Measurements from ENCODE around the gene WDR90.
A peak's percentile ranks its signal among the peaks of the same experiment; 100 is the strongest.

Gene WDR90

DNA sequence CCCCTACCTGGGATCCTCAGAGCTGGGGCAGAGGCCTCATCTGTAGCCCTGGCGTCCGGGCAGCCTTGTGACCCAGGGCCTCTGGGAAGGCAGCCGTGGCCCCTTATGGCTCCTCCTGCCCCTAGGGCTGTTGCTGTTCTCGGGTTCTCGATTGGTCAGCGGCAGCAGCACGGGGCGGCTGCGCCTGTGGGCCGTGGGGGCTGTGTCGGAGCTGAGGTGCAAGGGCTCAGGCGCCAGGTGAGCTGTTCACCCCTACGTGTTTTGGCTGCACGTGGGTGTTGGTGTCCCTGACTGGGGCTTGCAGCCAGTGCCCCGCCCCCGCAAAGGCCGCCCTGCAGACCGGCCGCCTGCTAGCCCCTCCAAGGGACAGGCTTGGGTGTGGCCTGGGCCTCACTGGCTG, 12.9 kb downstream of the WDR90 start:
- no peak overlapping the region for H3K4me3 ChIP-seq (replicated peaks; ENCODE audit: low read depth, low read length)
- no peak for DNase-seq (ENCODE audit: extremely low read depth, low read depth)
- no peak for TF ChIP-seq CTCF (IDR thresholded peaks at IDR 0.05; ENCODE audit: low read depth, low read length, missing control alignments)

- no peak overlapping the region for H3K4me3 ChIP-seq (replicated peaks; ENCODE audit: low read depth, low read length)
- no peak for TF ChIP-seq CTCF (IDR thresholded peaks at IDR 0.05; ENCODE audit: low read depth, low read length, missing control alignments)
- no peak for DNase-seq (ENCODE audit: extremely low read depth, low read depth)
Observed at GRCh38 chr16:662597-662996, 13.4 kb downstream of the WDR90 start.

DNA sequence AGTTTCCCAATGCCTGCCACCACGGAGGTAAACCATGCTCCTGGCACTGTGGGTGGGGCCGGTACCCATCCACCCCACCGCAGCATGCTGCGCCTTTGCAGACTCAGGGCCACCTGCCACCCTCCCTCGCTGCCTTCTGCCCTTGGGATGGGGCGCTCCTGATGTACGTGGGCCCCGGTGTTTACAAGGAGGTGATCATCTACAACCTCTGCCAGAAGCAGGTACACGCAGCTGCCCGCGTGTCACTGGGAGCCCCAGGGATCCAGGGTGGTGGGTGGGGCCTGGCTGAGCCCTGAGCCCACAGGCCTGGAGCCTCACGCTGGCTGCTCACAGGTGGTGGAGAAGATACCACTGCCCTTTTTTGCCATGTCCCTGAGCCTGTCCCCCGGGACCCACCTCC, 17.4 kb downstream of the WDR90 start:
- no peak overlapping the region for H3K4me3 ChIP-seq (replicated peaks; ENCODE audit: low read depth, low read length)
- DNase-seq (ENCODE audit: extremely low read depth, low read depth), result no peak
- no peak for TF ChIP-seq CTCF (IDR thresholded peaks at IDR 0.05; ENCODE audit: low read depth, low read length, missing control alignments)

DNA sequence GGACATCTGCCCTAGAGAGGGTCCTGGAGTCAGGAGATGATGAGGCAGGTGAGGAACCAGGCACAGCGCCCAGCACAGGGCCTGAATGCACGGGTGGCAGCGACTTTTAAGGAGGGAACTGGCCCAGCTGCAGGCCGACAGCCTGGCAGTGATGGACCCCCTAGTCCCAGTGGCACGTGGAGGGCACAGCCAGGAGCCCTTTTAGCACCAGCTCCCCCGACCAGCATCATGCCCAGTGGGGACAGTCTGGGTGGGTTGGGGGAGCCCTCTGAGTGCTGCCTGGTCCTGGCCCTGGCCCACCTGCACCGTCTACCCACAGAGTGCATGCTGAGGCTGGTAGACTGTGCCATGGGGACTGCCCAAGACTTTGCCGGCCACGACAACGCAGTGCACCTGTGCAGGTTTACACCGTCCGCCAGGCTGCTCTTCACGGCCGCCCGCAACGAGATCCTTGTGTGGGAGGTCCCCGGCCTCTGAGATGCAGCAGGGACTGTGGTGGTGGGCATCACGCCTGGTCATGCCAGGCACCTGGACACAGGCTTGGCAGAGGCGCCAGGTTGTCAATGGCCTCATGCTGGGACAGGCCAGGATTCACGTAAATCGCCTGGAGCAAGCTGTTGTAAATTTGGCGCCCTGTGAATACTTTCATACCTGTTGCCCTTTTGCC, 18.1 kb downstream of the WDR90 start:
- no peak overlapping the region for H3K4me3 ChIP-seq (replicated peaks; ENCODE audit: low read depth, low read length)
- no peak for TF ChIP-seq CTCF (IDR thresholded peaks at IDR 0.05; ENCODE audit: low read depth, low read length, missing control alignments)
- DNase-seq (ENCODE audit: extremely low read depth, low read depth), result no peak

DNA sequence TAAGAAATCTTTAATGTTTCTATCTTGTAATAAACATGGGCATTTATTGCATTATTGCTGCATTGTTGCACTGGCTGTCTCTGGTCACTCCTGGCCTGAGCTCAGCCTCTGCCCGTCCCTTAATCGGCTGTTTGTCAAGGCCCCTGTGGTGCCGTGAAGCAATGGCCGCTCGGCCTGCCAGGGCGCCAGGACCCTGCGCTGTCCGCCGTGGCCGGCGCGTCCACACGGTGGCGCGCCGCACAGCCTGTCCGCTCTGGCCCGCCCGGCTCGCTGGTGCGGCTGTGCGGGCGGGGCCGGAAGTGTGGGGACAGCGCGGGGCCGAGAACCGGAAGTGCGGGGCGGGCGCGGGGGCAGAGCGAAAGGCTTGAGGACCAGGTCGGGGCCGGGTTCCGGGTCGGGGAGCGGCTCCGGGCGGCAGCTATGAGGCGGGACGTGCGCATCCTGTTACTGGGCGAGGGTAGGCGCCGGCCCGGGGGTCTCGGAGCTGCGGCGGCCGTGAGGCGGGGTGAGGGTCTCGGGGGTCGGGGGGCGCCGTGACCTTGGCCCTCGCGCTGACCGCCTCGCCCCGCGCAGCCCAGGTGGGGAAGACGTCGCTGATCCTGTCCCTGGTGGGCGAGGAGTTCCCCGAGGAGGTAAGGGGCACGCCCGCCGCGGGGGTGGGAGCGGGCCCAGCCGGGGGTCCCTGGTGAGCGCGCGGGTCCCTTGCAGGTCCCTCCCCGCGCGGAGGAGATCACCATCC, 18.8 kb downstream of the WDR90 start, which contains the start of gene RHOT2:
RHOT2 (plus strand) TSS at position 353 of the 739 bp plus-strand sequence; CDS start at position 421, 68 bp downstream.
- peak within 1 kb of the TSS; percentile 96 for H3K4me3 ChIP-seq (replicated peaks; ENCODE audit: low read depth, low read length)
- DNase-seq (ENCODE audit: extremely low read depth, low read depth), result no peak
- TF ChIP-seq CTCF (IDR thresholded peaks at IDR 0.05; ENCODE audit: low read depth, low read length, missing control alignments), result peak; percentile 69

DNA sequence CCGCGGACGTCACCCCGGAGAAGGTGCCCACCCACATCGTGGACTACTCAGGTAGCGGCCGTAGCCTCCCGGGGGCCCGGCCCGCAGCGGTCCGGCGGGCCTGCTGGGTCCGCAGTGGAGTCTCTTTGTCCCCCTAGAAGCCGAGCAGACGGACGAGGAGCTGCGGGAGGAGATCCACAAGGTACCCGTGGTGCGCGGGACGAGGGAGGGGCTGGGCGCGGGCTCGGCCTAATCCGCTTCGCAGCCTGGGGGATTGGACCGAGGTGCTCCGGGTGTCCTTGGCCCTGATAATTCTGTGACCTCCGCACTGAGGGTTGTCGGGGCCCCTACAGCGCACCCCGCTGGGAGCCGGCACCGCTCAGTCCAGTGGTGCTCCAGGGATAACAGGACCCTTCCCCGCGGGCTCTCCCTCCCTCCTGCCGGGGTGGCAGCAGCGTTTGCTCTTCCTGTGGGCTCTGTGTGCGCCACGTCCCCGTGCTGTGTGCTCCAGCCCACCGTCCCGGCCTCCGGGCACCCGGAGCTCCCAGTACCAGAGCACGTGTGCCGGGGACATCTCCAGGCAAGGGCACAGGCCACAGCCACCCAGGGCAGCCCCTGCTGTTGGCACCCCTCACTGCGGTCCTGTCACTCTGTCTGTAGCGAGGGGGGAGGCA, 19.5 kb downstream of the WDR90 start:
- peak overlapping the region; percentile 96 for H3K4me3 ChIP-seq (replicated peaks; ENCODE audit: low read depth, low read length)
- no peak for DNase-seq (ENCODE audit: extremely low read depth, low read depth)
- no peak for TF ChIP-seq CTCF (IDR thresholded peaks at IDR 0.05; ENCODE audit: low read depth, low read length, missing control alignments)

Data from HFF-Myc (cell line).